ENCODE measurements around the gene DOCK1.

DOCK1 gene

GRCh38 chr10:127027786-127028185 is 122.6 kb downstream of the DOCK1 start:
- H3K4me1 ChIP-seq (ENCODE audit: control insufficient read depth, insufficient read depth, low read length, poor library complexity, severe bottlenecking): no peaks in the 10 kb centered on the region
- H3K4me3 ChIP-seq (ENCODE audit: insufficient read depth, low read depth, low read length, poor library complexity, severe bottlenecking): no peak overlapping the region
- H3K36me3 ChIP-seq (ENCODE audit: control insufficient read depth, insufficient read depth, low read length): no peaks in the 10 kb centered on the region
- no peak for DNase-seq
- H3K9me3 ChIP-seq (ENCODE audit: control insufficient read depth, low read length): no peaks in the 10 kb centered on the region
- no peaks in the 10 kb centered on the region for H3K27me3 ChIP-seq (replicated peaks; ENCODE audit: control insufficient read depth, insufficient read depth, low read length, poor library complexity, severe bottlenecking)
- no peak overlapping the region for H3K27ac ChIP-seq (ENCODE audit: insufficient read depth, low read length, poor library complexity, severe bottlenecking)

DNA sequence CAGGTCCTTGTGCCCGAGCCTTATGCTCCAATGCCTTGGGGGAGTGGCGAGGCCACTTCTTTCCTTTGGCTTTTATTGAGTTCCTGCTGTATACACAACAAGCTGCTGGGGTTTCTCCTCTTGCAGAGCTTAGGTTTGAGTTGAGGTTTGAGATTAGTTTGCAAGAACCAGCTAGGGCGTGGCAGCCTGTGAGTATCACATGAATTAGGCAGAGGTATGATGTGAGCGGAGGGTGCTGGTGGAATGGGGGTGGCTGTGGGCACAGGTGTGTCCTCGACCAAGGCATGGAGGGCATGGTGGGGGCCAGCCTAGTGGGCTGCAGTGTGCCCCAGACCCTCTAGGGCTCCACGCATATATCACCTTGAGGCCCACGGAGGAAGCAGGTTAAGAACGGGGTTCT is 123.3 kb downstream of the DOCK1 start:
- DNase-seq: no peak
- Histone ChIP-seq H3K27me3 (replicated peaks; ENCODE audit: control insufficient read depth, insufficient read depth, low read length, poor library complexity, severe bottlenecking) (no peaks in the 10 kb centered on the region), H3K4me1 (ENCODE audit: control insufficient read depth, insufficient read depth, low read length, poor library complexity, severe bottlenecking) (no peaks in the 10 kb centered on the region), H3K27ac (ENCODE audit: insufficient read depth, low read length, poor library complexity, severe bottlenecking) (no peak overlapping the region), H3K9me3 (ENCODE audit: control insufficient read depth, low read length) (no peaks in the 10 kb centered on the region), H3K4me3 (ENCODE audit: insufficient read depth, low read depth, low read length, poor library complexity, severe bottlenecking) (no peak overlapping the region), H3K36me3 (ENCODE audit: control insufficient read depth, insufficient read depth, low read length) (no peaks in the 10 kb centered on the region)

DNA sequence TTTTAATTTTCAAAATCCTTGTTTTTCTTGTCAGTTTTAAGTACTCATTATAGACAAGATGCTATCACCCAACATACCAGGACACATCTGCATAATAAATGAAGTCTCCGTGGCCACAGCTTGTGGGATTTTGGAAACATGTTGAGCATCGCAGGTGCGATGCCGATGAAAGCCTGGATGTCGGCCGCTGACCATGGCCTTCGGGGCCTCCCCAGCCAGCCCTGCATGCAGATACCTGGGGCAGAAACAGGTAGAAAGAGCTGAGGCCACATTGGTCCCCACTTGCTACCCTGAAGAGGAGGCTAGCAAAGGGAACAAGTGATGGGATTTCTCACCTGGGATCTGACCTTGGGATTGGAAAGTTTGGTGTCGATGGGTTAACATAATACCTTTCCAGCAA is 123.8 kb downstream of the DOCK1 start:
- H3K36me3 ChIP-seq (ENCODE audit: control insufficient read depth, insufficient read depth, low read length): no peaks in the 10 kb centered on the region
- no peaks in the 10 kb centered on the region for H3K27me3 ChIP-seq (replicated peaks; ENCODE audit: control insufficient read depth, insufficient read depth, low read length, poor library complexity, severe bottlenecking)
- no peak for DNase-seq
- H3K4me3 ChIP-seq (ENCODE audit: insufficient read depth, low read depth, low read length, poor library complexity, severe bottlenecking): no peak overlapping the region
- H3K4me1 ChIP-seq (ENCODE audit: control insufficient read depth, insufficient read depth, low read length, poor library complexity, severe bottlenecking): no peaks in the 10 kb centered on the region
- no peak overlapping the region for H3K27ac ChIP-seq (ENCODE audit: insufficient read depth, low read length, poor library complexity, severe bottlenecking)
- H3K9me3 ChIP-seq (ENCODE audit: control insufficient read depth, low read length): no peaks in the 10 kb centered on the region

DNA sequence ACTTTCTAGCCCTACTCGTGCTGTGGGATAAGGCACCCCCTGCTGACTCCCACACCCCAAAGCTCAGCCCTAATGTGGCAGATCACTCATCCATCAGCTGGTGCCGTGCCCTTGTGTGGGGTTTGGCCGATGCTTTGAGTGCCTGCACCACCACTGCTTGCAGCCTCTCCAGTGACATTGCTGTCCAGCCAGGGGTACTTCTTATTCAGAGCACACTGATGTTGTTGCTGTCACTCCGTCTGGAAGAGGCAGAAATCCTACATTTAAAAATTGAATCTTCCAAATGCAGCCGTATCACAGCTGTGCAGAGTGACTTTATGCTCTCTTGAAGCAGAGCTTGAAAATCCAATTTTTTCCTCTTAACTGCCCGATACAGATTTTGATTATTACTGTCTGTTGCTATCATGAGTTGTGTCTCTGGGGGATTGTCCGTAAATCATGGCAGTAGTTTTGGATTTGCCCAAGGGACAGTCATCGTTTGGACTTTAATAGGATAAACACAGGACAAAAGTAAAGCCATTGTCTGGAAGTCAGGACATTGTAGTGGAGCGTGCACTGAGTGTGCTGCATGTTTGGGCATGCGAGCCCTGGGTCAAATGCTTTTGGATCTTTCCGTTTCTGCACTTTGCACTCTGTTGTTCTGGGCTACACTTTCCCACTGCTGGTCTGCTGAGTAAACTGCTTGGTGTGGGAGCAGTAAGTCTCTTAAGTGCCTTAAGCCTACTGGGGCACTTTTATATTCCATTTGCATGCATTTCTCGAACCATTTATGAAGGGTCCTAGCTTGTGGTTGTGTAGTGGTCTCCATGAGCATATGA is 128.2 kb downstream of the DOCK1 start:
- no peaks in the 10 kb centered on the region for H3K36me3 ChIP-seq (ENCODE audit: control insufficient read depth, insufficient read depth, low read length)
- no peak overlapping the region for H3K4me3 ChIP-seq (ENCODE audit: insufficient read depth, low read depth, low read length, poor library complexity, severe bottlenecking)
- H3K4me1 ChIP-seq (ENCODE audit: control insufficient read depth, insufficient read depth, low read length, poor library complexity, severe bottlenecking): no peaks in the 10 kb centered on the region
- no peaks in the 10 kb centered on the region for H3K9me3 ChIP-seq (ENCODE audit: control insufficient read depth, low read length)
- no peak overlapping the region for H3K27ac ChIP-seq (ENCODE audit: insufficient read depth, low read length, poor library complexity, severe bottlenecking)
- no peaks in the 10 kb centered on the region for H3K27me3 ChIP-seq (replicated peaks; ENCODE audit: control insufficient read depth, insufficient read depth, low read length, poor library complexity, severe bottlenecking)
- DNase-seq: no peak

DNA sequence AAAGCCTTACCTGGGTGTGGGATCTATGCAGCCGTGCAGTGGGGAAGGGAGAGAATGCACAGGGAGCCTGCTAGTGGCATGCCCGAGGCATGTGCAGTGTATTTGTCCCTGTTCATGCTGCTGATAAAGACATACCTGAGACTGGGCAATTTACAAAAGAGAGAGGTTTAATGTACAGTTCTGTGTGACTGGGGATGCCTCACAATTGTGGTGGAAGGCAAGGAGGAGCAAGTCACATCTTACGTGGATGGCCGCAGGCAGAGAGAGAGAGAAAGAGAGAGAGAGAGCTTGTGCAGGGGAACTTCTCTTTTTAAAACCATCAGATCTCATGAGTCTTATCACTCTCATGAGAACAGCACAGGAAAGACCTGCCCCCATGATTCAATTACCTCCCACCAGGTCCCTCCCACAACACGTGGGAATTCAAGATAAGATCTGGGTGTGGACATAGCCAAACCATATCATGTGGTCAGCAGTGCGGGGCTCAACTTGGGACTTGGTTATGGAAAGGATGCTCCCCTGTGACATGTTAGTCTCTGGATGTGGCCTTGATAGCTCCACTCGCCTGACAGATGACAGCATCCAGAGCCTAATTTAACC is 128.9 kb downstream of the DOCK1 start:
- DNase-seq: no peak
- no peak overlapping the region for H3K27ac ChIP-seq (ENCODE audit: insufficient read depth, low read length, poor library complexity, severe bottlenecking)
- H3K4me3 ChIP-seq (ENCODE audit: insufficient read depth, low read depth, low read length, poor library complexity, severe bottlenecking): no peak overlapping the region
- H3K9me3 ChIP-seq (ENCODE audit: control insufficient read depth, low read length): no peaks in the 10 kb centered on the region
- H3K27me3 ChIP-seq (replicated peaks; ENCODE audit: control insufficient read depth, insufficient read depth, low read length, poor library complexity, severe bottlenecking): no peaks in the 10 kb centered on the region
- no peaks in the 10 kb centered on the region for H3K36me3 ChIP-seq (ENCODE audit: control insufficient read depth, insufficient read depth, low read length)
- no peaks in the 10 kb centered on the region for H3K4me1 ChIP-seq (ENCODE audit: control insufficient read depth, insufficient read depth, low read length, poor library complexity, severe bottlenecking)

DNA sequence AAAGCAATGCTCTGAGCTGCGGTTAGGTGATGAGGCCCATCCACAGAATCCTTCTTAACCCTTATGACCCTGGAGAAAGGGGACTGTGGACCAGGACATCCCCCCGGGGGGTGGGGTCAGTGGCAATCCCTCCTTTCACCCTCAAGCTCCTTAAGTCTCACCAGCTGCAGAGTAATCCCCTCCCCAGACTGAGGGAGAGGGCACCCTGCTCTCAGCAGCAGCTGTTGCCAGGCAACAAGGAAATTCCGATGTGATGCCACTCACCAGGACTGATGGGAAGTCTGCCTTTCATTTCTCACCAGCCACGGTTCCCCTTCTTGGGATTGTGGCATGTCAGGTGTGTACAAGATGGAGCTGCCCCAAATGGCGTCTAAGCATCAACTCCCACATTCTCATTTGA is 129.6 kb downstream of the DOCK1 start:
- no peaks in the 10 kb centered on the region for H3K27me3 ChIP-seq (replicated peaks; ENCODE audit: control insufficient read depth, insufficient read depth, low read length, poor library complexity, severe bottlenecking)
- no peak for DNase-seq
- no peak overlapping the region for H3K27ac ChIP-seq (ENCODE audit: insufficient read depth, low read length, poor library complexity, severe bottlenecking)
- no peaks in the 10 kb centered on the region for H3K36me3 ChIP-seq (ENCODE audit: control insufficient read depth, insufficient read depth, low read length)
- no peak overlapping the region for H3K4me3 ChIP-seq (ENCODE audit: insufficient read depth, low read depth, low read length, poor library complexity, severe bottlenecking)
- no peaks in the 10 kb centered on the region for H3K9me3 ChIP-seq (ENCODE audit: control insufficient read depth, low read length)
- H3K4me1 ChIP-seq (ENCODE audit: control insufficient read depth, insufficient read depth, low read length, poor library complexity, severe bottlenecking): no peaks in the 10 kb centered on the region

- Histone ChIP-seq H3K4me1 (ENCODE audit: control insufficient read depth, insufficient read depth, low read length, poor library complexity, severe bottlenecking) (no peaks in the 10 kb centered on the region), H3K36me3 (ENCODE audit: control insufficient read depth, insufficient read depth, low read length) (no peaks in the 10 kb centered on the region)
- no peak for DNase-seq
These were observed 130.6 kb downstream of the DOCK1 start for GRCh38 chr10:127035827-127036226.

GRCh38 chr10:127036987-127037386 is 131.8 kb downstream of the DOCK1 start:
- no peak overlapping the region for H3K27ac ChIP-seq (ENCODE audit: insufficient read depth, low read length, poor library complexity, severe bottlenecking)
- no peak overlapping the region for H3K4me3 ChIP-seq (ENCODE audit: insufficient read depth, low read depth, low read length, poor library complexity, severe bottlenecking)
- DNase-seq: no peak
- no peaks in the 10 kb centered on the region for H3K9me3 ChIP-seq (ENCODE audit: control insufficient read depth, low read length)
- H3K36me3 ChIP-seq (ENCODE audit: control insufficient read depth, insufficient read depth, low read length): no peaks in the 10 kb centered on the region
- H3K4me1 ChIP-seq (ENCODE audit: control insufficient read depth, insufficient read depth, low read length, poor library complexity, severe bottlenecking): no peaks in the 10 kb centered on the region
- no peaks in the 10 kb centered on the region for H3K27me3 ChIP-seq (replicated peaks; ENCODE audit: control insufficient read depth, insufficient read depth, low read length, poor library complexity, severe bottlenecking)

More at GRCh38 chr10:127035827-127036226, 130.6 kb downstream of the DOCK1 start:
- Histone ChIP-seq H3K4me3 (ENCODE audit: insufficient read depth, low read depth, low read length, poor library complexity, severe bottlenecking) (no peak overlapping the region), H3K27me3 (replicated peaks; ENCODE audit: control insufficient read depth, insufficient read depth, low read length, poor library complexity, severe bottlenecking) (no peaks in the 10 kb centered on the region), H3K27ac (ENCODE audit: insufficient read depth, low read length, poor library complexity, severe bottlenecking) (no peak overlapping the region), H3K9me3 (ENCODE audit: control insufficient read depth, low read length) (no peaks in the 10 kb centered on the region)

GRCh38 chr10:127039435-127039834 is 134.2 kb downstream of the DOCK1 start:
- no peak for DNase-seq
- H3K36me3 ChIP-seq (ENCODE audit: control insufficient read depth, insufficient read depth, low read length): no peaks in the 10 kb centered on the region

DNA sequence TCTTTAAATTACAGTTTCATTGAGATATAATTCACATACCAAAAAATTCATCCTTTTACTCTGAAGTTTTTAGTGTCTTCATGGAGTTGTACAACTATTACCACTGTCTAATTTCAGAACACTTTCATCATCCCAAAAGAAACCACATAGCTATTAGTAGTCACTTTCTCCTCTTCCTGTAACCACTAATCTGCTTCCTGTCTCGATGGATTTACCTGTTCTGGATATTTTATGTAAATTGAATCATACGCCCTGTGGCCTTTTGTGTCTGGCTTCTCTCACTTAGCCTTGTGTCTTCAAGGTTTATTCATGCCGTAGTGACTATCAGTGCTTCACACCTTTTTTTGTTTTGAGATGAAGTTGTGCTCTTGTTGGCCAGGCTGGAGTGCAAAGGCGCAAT is 135.5 kb downstream of the DOCK1 start:
- Histone ChIP-seq H3K4me1 (ENCODE audit: control insufficient read depth, insufficient read depth, low read length, poor library complexity, severe bottlenecking) (no peaks in the 10 kb centered on the region), H3K9me3 (ENCODE audit: control insufficient read depth, low read length) (no peaks in the 10 kb centered on the region), H3K27ac (ENCODE audit: insufficient read depth, low read length, poor library complexity, severe bottlenecking) (no peak overlapping the region), H3K27me3 (replicated peaks; ENCODE audit: control insufficient read depth, insufficient read depth, low read length, poor library complexity, severe bottlenecking) (no peaks in the 10 kb centered on the region), H3K4me3 (ENCODE audit: insufficient read depth, low read depth, low read length, poor library complexity, severe bottlenecking) (no peak overlapping the region), H3K36me3 (ENCODE audit: control insufficient read depth, insufficient read depth, low read length) (no peaks in the 10 kb centered on the region)
- DNase-seq: no peak

More at GRCh38 chr10:127039435-127039834, 134.2 kb downstream of the DOCK1 start:
- no peaks in the 10 kb centered on the region for H3K9me3 ChIP-seq (ENCODE audit: control insufficient read depth, low read length)
- H3K4me3 ChIP-seq (ENCODE audit: insufficient read depth, low read depth, low read length, poor library complexity, severe bottlenecking): no peak overlapping the region
- H3K27ac ChIP-seq (ENCODE audit: insufficient read depth, low read length, poor library complexity, severe bottlenecking): no peak overlapping the region
- H3K27me3 ChIP-seq (replicated peaks; ENCODE audit: control insufficient read depth, insufficient read depth, low read length, poor library complexity, severe bottlenecking): no peaks in the 10 kb centered on the region
- no peaks in the 10 kb centered on the region for H3K4me1 ChIP-seq (ENCODE audit: control insufficient read depth, insufficient read depth, low read length, poor library complexity, severe bottlenecking)

All from effector memory CD4-positive, alpha-beta T cell (primary cell).